ENCODE measurements around the gene CCDC192.

The CCDC192 gene

DNA sequence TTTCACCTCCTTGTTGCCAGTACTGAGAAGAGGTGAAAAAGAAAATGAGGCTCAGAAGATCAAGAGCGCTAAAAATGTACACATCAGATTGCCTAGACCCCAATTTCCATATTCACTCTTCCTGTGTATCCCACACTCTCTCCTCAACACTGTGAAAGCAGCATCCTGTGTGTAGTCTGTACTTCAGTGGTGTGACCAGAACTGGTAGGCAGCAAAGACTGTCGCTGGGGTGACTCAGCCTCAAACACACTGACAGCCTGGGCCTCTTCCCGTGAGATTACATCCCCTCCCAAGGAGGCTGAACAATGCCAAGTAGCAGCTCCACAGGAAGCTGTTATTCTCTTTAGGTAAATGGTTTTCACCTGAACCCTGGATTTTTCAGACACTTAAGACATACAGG lies 135.5 kb downstream of the CCDC192 start:
- TF ChIP-seq, protein P1, sequence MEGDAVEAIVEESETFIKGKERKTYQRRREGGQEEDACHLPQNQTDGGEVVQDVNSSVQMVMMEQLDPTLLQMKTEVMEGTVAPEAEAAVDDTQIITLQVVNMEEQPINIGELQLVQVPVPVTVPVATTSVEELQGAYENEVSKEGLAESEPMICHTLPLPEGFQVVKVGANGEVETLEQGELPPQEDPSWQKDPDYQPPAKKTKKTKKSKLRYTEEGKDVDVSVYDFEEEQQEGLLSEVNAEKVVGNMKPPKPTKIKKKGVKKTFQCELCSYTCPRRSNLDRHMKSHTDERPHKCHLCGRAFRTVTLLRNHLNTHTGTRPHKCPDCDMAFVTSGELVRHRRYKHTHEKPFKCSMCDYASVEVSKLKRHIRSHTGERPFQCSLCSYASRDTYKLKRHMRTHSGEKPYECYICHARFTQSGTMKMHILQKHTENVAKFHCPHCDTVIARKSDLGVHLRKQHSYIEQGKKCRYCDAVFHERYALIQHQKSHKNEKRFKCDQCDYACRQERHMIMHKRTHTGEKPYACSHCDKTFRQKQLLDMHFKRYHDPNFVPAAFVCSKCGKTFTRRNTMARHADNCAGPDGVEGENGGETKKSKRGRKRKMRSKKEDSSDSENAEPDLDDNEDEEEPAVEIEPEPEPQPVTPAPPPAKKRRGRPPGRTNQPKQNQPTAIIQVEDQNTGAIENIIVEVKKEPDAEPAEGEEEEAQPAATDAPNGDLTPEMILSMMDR (IDR thresholded peaks at IDR 0.05; ENCODE audit: low read depth, low read length) = no peak
- Histone ChIP-seq H3K27me3 (no peaks in the 10 kb centered on the region; the same call in 1 of the 2 replicates), H3K36me3 (no peaks in the 10 kb centered on the region), H3K9me3 (no peaks in the 10 kb centered on the region), H3K4me1 (no peaks in the 10 kb centered on the region), H3K4me3 (ENCODE audit: low read depth, low read length) (no peak overlapping the region)
- DNase-seq = no peak

DNA sequence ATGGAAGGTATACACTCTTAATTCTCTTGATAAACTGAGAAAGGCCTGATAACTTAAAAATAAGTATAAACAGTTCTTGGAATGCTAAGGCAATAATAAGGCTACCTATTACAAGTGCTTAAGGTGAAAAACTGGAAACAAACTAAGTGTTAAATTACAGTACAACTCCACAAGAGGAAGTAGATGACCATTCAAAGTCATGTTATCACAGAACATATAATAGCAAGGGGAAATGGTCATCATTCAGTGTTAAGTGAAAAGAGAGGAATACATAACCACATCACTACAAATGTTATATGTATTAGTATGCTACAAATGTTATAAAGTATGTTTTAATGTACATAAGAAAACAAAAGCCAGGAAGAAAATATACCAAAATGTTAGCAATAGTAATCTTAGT lies 135.9 kb downstream of the CCDC192 start:
- Histone ChIP-seq H3K36me3 (no peaks in the 10 kb centered on the region), H3K27me3 (no peaks in the 10 kb centered on the region; the same call in 1 of the 2 replicates), H3K9me3 (no peaks in the 10 kb centered on the region), H3K4me1 (no peaks in the 10 kb centered on the region), H3K4me3 (ENCODE audit: low read depth, low read length) (no peak overlapping the region)
- no peak for DNase-seq
- TF ChIP-seq, protein P1 (IDR thresholded peaks at IDR 0.05; ENCODE audit: low read depth, low read length) = no peak

DNA sequence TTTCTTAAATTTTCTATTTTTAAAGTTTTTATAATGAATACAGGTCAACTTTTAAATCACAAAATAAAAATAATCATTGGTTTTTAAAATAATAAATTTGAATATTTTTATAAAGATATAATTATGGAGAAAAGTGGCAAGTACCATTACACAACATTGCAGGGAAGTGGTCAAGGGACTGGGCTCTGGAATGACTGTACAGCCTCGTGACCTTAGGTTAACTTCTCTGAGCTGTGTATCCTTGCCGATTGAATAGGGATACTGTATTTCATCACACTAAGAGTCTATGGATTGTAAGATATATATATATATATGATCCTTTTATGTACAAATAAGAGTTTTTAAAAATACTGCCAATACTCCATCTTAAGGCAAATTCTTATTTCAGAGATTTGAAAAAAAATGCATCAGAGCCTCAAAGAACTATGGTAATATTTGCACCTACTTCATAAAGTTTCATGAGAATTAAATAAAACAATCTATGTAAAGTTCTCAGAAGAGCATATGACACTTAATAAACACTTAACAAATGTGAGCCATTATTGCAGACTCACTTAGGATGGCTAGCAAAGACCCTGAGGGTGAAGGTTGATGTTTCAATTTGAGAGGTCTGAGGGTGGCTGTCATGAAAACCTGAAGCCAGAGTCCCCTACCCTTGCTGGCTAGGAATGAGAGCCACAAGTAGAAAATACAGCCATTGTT lies 136.5 kb downstream of the CCDC192 start:
- Histone ChIP-seq H3K4me3 (ENCODE audit: low read depth, low read length) (no peak overlapping the region), H3K4me1 (no peaks in the 10 kb centered on the region), H3K9me3 (no peaks in the 10 kb centered on the region), H3K27me3 (peaks cover 3% of the 10 kb centered on the region; the same call in 1 of the 2 replicates), H3K36me3 (no peaks in the 10 kb centered on the region)
- no peak for DNase-seq
- TF ChIP-seq, protein P1 (IDR thresholded peaks at IDR 0.05; ENCODE audit: low read depth, low read length) = no peak

DNA sequence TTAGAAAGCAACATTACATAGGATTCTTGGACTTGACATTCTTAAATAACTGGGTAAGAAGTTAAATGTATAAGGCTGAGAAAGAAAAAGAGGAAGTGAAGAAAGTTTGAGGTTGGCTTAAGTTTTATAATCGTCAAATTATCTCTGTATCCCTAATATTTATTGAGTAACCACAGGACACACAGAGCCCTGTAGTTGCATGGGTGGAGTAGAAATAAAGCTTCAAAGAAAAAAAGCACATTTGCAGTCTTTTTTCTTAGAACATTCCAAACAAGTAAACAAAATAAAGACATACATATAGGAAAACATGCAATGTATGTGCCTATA lies 137.0 kb downstream of the CCDC192 start:
- Histone ChIP-seq H3K36me3 (no peaks in the 10 kb centered on the region), H3K4me1 (no peaks in the 10 kb centered on the region), H3K27me3 (peaks cover 3% of the 10 kb centered on the region; the same call in 1 of the 2 replicates), H3K9me3 (no peaks in the 10 kb centered on the region), H3K4me3 (ENCODE audit: low read depth, low read length) (no peak overlapping the region)
- no peak for DNase-seq
- TF ChIP-seq, protein P1 (IDR thresholded peaks at IDR 0.05; ENCODE audit: low read depth, low read length) = no peak

DNA sequence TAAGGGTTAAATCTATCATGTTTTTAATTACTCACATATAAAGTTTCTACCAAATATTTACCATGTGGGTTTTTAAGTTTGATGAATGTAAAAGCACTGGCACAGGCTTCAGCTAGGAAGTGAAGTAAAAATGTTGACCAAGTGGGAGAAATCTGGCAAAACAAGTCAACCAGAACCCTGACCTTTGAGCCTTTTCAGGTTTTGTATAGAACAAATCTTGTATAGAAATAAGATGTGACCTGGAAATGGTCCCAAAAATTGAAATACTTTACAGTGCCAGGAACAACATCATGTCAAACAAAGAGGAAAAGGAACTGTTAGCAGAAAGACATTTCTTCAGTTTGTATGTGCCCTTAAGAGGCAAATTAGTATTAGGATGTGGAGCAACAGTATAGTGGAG lies 137.6 kb downstream of the CCDC192 start:
- no peaks in the 10 kb centered on the region for H3K9me3 ChIP-seq
- H3K36me3 ChIP-seq = no peaks in the 10 kb centered on the region
- no peaks in the 10 kb centered on the region for H3K4me1 ChIP-seq
- H3K4me3 ChIP-seq (ENCODE audit: low read depth, low read length) = no peak overlapping the region
- no peak for DNase-seq
- H3K27me3 ChIP-seq = peaks cover 3% of the 10 kb centered on the region; the same call in 1 of the 2 replicates
- TF ChIP-seq, protein P1 (IDR thresholded peaks at IDR 0.05; ENCODE audit: low read depth, low read length) = no peak

DNA sequence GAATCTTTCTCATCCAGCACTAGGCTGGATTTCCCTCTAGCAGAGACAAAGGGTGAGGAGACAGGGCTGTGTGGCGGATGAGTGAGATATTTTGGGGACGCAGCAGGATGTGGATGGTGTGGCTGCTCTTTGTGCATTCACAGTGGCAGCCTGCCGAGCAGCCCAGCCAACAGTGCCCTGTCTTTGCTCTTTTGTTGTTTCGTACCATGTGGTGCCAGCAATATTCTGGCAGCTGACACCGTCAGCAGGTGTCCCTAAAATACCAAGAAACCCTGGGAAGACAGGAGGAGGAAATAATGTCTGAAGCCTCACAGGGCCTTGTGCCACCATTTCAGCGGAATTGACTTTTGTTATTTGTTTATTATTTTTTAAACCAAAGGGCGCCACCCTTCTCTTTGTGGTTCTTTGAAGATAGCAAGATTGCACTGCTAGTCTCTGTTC lies 141.4 kb downstream of the CCDC192 start:
- no peak for DNase-seq
- Histone ChIP-seq H3K9me3 (no peaks in the 10 kb centered on the region), H3K36me3 (no peaks in the 10 kb centered on the region), H3K4me3 (ENCODE audit: low read depth, low read length) (no peak overlapping the region), H3K4me1 (no peaks in the 10 kb centered on the region), H3K27me3 (peaks cover 7% of the 10 kb centered on the region; the same call in 1 of the 2 replicates)
- TF ChIP-seq, protein P1 (IDR thresholded peaks at IDR 0.05; ENCODE audit: low read depth, low read length) = no peak

Measured in BE2C (cell line).